GM12878 (cell line): Measurements from ENCODE around the gene HTT-AS. TPM values are rescaled to one million over a fixed set of nuclear protein-coding genes. Genes with fewer than 3 reads are reported as not detected.

ENCODE experiments used
- ATAC-seq: fragments of 200-7000 bp; cut with Tn5 transposase; 3 replicates; pipeline ENCODE4 v1.9.1; 2020; ENCODE audit warnings: mild to moderate bottlenecking, moderate library complexity
- BruUV-seq: library from RNA; stranded (reverse); fragments of 400-500 nt; replicated peaks from 2 replicates; lab custom pipeline; 2021; lab: Mats Ljungman, UMichigan
- CTCF ChIA-PET: fragments of 300-600 bp; sonication (Branson Sonifier 250); formaldehyde crosslinking; extraction: SDS; loops from one replicate; lab custom pipeline; 2021; ENCODE audit warnings: inconsistent platforms; lab: Yijun Ruan, JAX
- POLR2A ChIA-PET: fragments of 350-600 bp; formaldehyde crosslinking; extraction: SDS; loops from one replicate; lab custom pipeline; 2021; ENCODE audit warnings: inconsistent platforms; lab: Charles Lee
- RAD21 ChIA-PET: fragments of 300-600 bp; sonication (Branson Sonifier 250); formaldehyde crosslinking; loops from one replicate; lab custom pipeline; 2023; ENCODE audit warnings: antibody characterized with exemption; ENCODE audit not compliant: unreplicated experiment; lab: Charles Lee
- SMC1A ChIA-PET: fragments of 300-600 bp; sonication (Branson Sonifier 250); formaldehyde crosslinking; loops from one replicate; lab custom pipeline; 2023; ENCODE audit not compliant: unreplicated experiment, uncharacterized antibody; lab: Charles Lee
- DNase-seq: peaks from one replicate; pipeline ENCODE4 v3.0.0-alpha.2; 2011; ENCODE audit warnings: low read depth, low spot score
- FAIRE-seq: peaks from 3 replicates; lab custom pipeline; 2011; peaks lifted over from hg19 to GRCh38; lab: Jason Lieb, UNC
- H2AFZ ChIP-seq: 2 replicates; pipeline ENCODE4 v1.6.0; 2011; ENCODE audit warnings: low read depth, low read length, control low read depth; ENCODE audit not compliant: control insufficient read depth
- H3K27ac ChIP-seq: 2 replicates; pipeline ENCODE4 v1.5.1; 2011; ENCODE audit warnings: control low read depth; ENCODE audit not compliant: control insufficient read depth, insufficient read depth
- H3K27me3 ChIP-seq, 2 experiments: replicated peaks in 1 of 2; 2 replicates each; pipeline versions ENCODE4 v1.6.0 to v1.6.1; 2011; ENCODE audit warnings: low read length in 1 of 2; ENCODE audit not compliant: control insufficient read depth in 2 of 2, insufficient read depth in 2 of 2
- H3K36me3 ChIP-seq, 2 experiments: 2 replicates each; pipeline ENCODE4 v1.5.1; 2011; ENCODE audit warnings: low read length in 1 of 2; ENCODE audit not compliant: control insufficient read depth in 2 of 2, insufficient read depth in 2 of 2
- H3K4me1 ChIP-seq: 2 replicates; pipeline ENCODE4 v1.6.1; 2011; ENCODE audit warnings: mild to moderate bottlenecking, low read length, moderate library complexity, mixed read lengths; ENCODE audit not compliant: control insufficient read depth, insufficient read depth
- H3K4me2 ChIP-seq: 2 replicates; pipeline ENCODE4 v1.6.0; 2011; ENCODE audit warnings: control low read depth; ENCODE audit not compliant: control insufficient read depth, insufficient read depth
- H3K4me3 ChIP-seq: fragments of 200-600 bp; sonication (generic); 2 replicates; pipeline ENCODE4 v1.5.1; 2016
- H3K79me2 ChIP-seq: 2 replicates; pipeline ENCODE4 v1.6.0; 2011; ENCODE audit warnings: low read length; ENCODE audit not compliant: control insufficient read depth, insufficient read depth
- H3K9ac ChIP-seq: 2 replicates; pipeline ENCODE4 v1.8.0; 2011; ENCODE audit warnings: low read length, control low read depth, mixed read lengths; ENCODE audit not compliant: control insufficient read depth, insufficient read depth
- H3K9me3 ChIP-seq: replicated peaks from 3 replicates; pipeline ENCODE4 v1.5.1; 2011; ENCODE audit warnings: mild to moderate bottlenecking, low read length; ENCODE audit not compliant: control insufficient read depth, insufficient read depth
- H4K20me1 ChIP-seq: 2 replicates; pipeline ENCODE4 v1.6.0; 2011; ENCODE audit not compliant: control insufficient read depth, insufficient read depth
- IKZF1 ChIP-seq: fragments of 450-650 bp; conservative IDR thresholded peaks from 2 replicates; pipeline ENCODE4 v1.6.1; 2017; ENCODE audit warnings: antibody characterized with exemption, mild to moderate bottlenecking
- KLF5 ChIP-seq: fragments of 450-650 bp; IDR thresholded peaks from 2 replicates; pipeline ENCODE4 v1.6.1; 2014; ENCODE audit warnings: mild to moderate bottlenecking; ENCODE audit not compliant: partially characterized antibody
- TCF3 ChIP-seq: IDR thresholded peaks from 2 replicates; pipeline ENCODE4 v1.6.1; 2012; ENCODE audit warnings: low read depth, mild to moderate bottlenecking, low read length, borderline replicate concordance; ENCODE audit not compliant: insufficient read depth
- WGBS: methylation state at CpG from one replicate; pipeline ENCODE4 v1.1.6; 2016; ENCODE audit warnings: low lambda C conversion rate; ENCODE audit not compliant: insufficient replicate concordance, insufficient coverage; ENCODE audit errors: missing lambda C conversion rate; 5-methylcytosine and 5-hydroxymethylcytosine counted together
- in situ Hi-C: fragments of 300-500 bp; cut with MboI; formaldehyde crosslinking; loops from 9 replicates; pipeline ENCODE4 v1.14.3; 2018; ENCODE audit warnings: mixed read lengths
- intact Hi-C: fragments of 100-400 bp; cut with micrococcal nuclease; formaldehyde crosslinking; loops from one replicate; pipeline ENCODE4 v1.14.2; 2022; ENCODE audit not compliant: unreplicated experiment
- polyA plus RNA-seq, 11 experiments: library from polyadenylated mRNA; depleted of rRNA in 4 of 11; unstranded in 6 of 11; stranded (reverse) in 5 of 11; fragments of >200 nt; fragmentation: Nextera tagmentation in 4 of 11; fragmentation: Illumina TruSeq in 1 of 11; extraction: Ambion mirVana in 4 of 11; extraction: Trizol in 1 of 11; gene quantifications; 1 replicate in 1 of 11; 2 replicates in 10 of 11; pipeline versions ENCODE4 v1.2.1 to v1.2.3, GENCODE V29; 2011 to 2016; ENCODE audit warnings: inconsistent platforms in 2 of 11, missing spikeins in 2 of 11, low read depth in 1 of 11
- total RNA-seq, 4 experiments: library from RNA; depleted of rRNA in 3 of 4; stranded (reverse); fragments of >200 nt in 3 of 4; fragmentation: Illumina TruSeq in 1 of 4; extraction: Trizol in 1 of 4; gene quantifications; 2 replicates each; pipeline versions ENCODE4 v1.2.1 to v1.2.3, GENCODE V29; 2013 to 2021
- TF ChIP-seq, protein P1 (sequence below): IDR thresholded peaks from 2 replicates; pipeline ENCODE4 v1.6.1; 2012; ENCODE audit warnings: low read depth, low read length, improper control_type of control experiment
- TF ChIP-seq, protein P2 (sequence below): fragments of 450-650 bp; IDR thresholded peaks from 2 replicates; pipeline ENCODE4 v1.6.1; 2017; ENCODE audit warnings: mild to moderate bottlenecking, moderate library complexity
- TF ChIP-seq, protein P3 (sequence below): fragments of 450-650 bp; formaldehyde crosslinking; IDR thresholded peaks from 2 replicates; pipeline ENCODE4 v1.4.0; 2022; ENCODE audit warnings: mild to moderate bottlenecking, moderate library complexity
- TF ChIP-seq, protein P4 (sequence below): IDR thresholded peaks from 2 replicates; pipeline ENCODE4 v1.6.1; 2011; ENCODE audit warnings: borderline replicate concordance, low read depth, mild to moderate bottlenecking, moderate library complexity, low read length; ENCODE audit not compliant: insufficient read depth, poor library complexity, severe bottlenecking

Gene HTT-AS
- total and polyA plus RNA-seq, 10 of the 15 experiments (the other 5 are each of a cell fraction or from before 2014, with no cell fraction given) = not detected

DNA sequence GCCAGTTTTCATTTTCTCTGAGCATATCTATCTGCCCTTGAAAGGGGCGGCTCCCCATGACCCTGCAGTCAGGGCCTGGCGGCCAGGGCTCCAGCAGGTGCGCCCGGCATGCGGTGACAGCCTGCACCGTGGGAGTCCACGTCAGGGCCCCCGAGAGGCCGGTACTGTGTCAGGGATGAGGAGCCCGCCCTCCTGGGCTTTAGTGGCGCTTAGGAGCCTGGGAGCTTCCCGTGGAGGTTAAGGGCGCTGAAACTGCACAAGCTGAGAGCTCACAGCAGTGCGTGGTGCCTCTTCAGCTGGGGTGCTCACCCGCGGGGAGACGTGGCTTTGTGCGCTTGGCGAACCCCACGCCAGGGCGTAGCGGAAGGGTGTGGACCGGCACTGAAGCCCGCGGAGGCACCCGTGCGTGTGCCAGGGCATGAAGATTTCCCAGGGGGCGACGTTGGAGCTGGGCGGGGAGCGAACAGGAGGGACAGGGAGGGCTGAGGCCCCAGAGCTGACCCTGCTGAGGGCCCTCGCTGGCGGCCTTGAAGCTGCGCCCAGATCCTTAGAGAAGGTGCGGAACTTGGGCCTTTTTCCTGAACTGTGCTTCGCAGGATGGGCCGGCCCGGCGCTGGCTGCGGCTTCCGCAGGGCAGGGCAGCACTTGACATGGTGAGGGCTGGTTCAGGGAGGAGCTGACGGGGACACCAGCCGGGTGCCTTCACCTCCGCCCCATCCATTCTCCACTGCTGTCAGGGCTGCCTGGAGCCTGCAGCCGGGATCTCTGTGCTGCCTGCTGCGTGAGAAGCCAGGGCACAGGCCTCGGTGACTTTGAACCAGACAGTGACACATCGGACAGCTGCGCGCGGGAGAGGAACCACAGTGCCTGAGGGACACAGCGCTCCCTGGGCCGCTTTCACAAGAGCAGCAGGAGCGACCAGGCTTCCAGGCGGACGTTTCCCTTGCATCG, 32.9 kb downstream of the HTT-AS start:
- ChIA-PET CTCF (interaction anchor here (0.6 to 2.1 kb wide), 8 partner anchors 12 to 78 kb away, joined by 3 to 7 read pairs (median 4); partner anchors contain the start of gene GRK4), SMC1A (interaction anchor here (1.0 to 1.9 kb wide), 4 partner anchors 37 to 369 kb away, joined by 3 to 4 read pairs (median 4); no protein-coding TSS in a partner anchor), POLR2A (interaction anchor here (0.9 to 2.8 kb wide), 7 partner anchors 9 to 42 kb away, joined by 3 to 14 read pairs (median 4); no protein-coding TSS in a partner anchor), RAD21 (interaction anchor here (0.8 to 2.6 kb wide), 5 partner anchors 33 to 79 kb away, joined by 3 to 8 read pairs (median 3); partner anchors contain the start of genes GRK4, HTT and NOP14)
- intact Hi-C loops (loop anchor here (2.0 to 10.0 kb wide), 2 partner anchors 79 to 277 kb away; partner anchors contain the start of genes GRK4 and NOP14), in situ Hi-C loops (no loop called here)
- no peaks in the 10 kb centered on the region; the same call in 1 of the 2 replicates for H4K20me1 ChIP-seq
- 1% methylated on average over 54 of the region's 57 CpGs for WGBS
- peak overlapping the region; percentile 89 for H2AFZ ChIP-seq
- no peaks in the 10 kb centered on the region; a peak in 1 of 4 replicates for H3K36me3 ChIP-seq
- H3K27me3 ChIP-seq = no peaks in the 10 kb centered on the region
- H3K4me1 ChIP-seq = peaks cover 66% of the 10 kb centered on the region
- FAIRE-seq (no peak), ATAC-seq (peak; percentile 66), DNase-seq (no peak)
- peaks cover 12% of the 10 kb centered on the region for H3K79me2 ChIP-seq
- BruUV-seq = no TSS peak
- H3K9ac ChIP-seq = peak overlapping the region; percentile 93
- H3K4me2 ChIP-seq = peak overlapping the region; percentile 98
- peak overlapping the region; percentile 85 for H3K4me3 ChIP-seq
- peaks cover 8% of the 10 kb centered on the region for H3K9me3 ChIP-seq
- peak overlapping the region; percentile 95 for H3K27ac ChIP-seq
- TF ChIP-seq, protein P1, sequence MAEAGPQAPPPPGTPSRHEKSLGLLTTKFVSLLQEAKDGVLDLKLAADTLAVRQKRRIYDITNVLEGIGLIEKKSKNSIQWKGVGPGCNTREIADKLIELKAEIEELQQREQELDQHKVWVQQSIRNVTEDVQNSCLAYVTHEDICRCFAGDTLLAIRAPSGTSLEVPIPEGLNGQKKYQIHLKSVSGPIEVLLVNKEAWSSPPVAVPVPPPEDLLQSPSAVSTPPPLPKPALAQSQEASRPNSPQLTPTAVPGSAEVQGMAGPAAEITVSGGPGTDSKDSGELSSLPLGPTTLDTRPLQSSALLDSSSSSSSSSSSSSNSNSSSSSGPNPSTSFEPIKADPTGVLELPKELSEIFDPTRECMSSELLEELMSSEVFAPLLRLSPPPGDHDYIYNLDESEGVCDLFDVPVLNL = no peak
- TF ChIP-seq, protein P2, sequence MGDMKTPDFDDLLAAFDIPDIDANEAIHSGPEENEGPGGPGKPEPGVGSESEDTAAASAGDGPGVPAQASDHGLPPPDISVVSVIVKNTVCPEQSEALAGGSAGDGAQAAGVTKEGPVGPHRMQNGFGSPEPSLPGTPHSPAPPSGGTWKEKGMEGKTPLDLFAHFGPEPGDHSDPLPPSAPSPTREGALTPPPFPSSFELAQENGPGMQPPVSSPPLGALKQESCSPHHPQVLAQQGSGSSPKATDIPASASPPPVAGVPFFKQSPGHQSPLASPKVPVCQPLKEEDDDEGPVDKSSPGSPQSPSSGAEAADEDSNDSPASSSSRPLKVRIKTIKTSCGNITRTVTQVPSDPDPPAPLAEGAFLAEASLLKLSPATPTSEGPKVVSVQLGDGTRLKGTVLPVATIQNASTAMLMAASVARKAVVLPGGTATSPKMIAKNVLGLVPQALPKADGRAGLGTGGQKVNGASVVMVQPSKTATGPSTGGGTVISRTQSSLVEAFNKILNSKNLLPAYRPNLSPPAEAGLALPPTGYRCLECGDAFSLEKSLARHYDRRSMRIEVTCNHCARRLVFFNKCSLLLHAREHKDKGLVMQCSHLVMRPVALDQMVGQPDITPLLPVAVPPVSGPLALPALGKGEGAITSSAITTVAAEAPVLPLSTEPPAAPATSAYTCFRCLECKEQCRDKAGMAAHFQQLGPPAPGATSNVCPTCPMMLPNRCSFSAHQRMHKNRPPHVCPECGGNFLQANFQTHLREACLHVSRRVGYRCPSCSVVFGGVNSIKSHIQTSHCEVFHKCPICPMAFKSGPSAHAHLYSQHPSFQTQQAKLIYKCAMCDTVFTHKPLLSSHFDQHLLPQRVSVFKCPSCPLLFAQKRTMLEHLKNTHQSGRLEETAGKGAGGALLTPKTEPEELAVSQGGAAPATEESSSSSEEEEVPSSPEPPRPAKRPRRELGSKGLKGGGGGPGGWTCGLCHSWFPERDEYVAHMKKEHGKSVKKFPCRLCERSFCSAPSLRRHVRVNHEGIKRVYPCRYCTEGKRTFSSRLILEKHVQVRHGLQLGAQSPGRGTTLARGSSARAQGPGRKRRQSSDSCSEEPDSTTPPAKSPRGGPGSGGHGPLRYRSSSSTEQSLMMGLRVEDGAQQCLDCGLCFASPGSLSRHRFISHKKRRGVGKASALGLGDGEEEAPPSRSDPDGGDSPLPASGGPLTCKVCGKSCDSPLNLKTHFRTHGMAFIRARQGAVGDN = peak; percentile 29; the same call in 1 of the 2 replicates
- TF ChIP-seq IKZF1 (peak; percentile 62), TCF3 (0 out of 2 replicates have a peak, but pooled peaks have one; percentile 14), KLF5 (no peak)
- TF ChIP-seq, protein P3, sequence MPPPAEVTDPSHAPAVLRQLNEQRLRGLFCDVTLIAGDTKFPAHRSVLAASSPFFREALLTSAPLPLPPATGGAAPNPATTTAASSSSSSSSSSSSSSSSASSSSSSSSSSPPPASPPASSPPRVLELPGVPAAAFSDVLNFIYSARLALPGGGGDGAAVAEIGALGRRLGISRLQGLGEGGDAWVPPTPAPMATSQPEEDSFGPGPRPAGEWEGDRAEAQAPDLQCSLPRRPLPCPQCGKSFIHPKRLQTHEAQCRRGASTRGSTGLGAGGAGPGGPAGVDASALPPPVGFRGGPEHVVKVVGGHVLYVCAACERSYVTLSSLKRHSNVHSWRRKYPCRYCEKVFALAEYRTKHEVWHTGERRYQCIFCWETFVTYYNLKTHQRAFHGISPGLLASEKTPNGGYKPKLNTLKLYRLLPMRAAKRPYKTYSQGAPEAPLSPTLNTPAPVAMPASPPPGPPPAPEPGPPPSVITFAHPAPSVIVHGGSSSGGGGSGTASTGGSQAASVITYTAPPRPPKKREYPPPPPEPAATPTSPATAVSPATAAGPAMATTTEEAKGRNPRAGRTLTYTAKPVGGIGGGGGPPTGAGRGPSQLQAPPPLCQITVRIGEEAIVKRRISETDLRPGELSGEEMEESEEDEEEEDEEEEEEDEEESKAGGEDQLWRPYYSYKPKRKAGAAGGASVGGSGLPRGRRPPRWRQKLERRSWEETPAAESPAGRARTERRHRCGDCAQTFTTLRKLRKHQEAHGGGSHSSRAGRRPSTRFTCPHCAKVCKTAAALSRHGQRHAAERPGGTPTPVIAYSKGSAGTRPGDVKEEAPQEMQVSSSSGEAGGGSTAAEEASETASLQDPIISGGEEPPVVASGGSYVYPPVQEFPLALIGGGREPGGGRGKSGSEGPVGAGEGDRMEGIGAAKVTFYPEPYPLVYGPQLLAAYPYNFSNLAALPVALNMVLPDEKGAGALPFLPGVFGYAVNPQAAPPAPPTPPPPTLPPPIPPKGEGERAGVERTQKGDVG (CRISPR knock-in tag) = no peak
- TF ChIP-seq, protein P4, sequence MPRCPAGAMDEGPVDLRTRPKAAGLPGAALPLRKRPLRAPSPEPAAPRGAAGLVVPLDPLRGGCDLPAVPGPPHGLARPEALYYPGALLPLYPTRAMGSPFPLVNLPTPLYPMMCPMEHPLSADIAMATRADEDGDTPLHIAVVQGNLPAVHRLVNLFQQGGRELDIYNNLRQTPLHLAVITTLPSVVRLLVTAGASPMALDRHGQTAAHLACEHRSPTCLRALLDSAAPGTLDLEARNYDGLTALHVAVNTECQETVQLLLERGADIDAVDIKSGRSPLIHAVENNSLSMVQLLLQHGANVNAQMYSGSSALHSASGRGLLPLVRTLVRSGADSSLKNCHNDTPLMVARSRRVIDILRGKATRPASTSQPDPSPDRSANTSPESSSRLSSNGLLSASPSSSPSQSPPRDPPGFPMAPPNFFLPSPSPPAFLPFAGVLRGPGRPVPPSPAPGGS = no peak
